ENCODE data around the gene TEAD2.

The TEAD2 gene

DNA sequence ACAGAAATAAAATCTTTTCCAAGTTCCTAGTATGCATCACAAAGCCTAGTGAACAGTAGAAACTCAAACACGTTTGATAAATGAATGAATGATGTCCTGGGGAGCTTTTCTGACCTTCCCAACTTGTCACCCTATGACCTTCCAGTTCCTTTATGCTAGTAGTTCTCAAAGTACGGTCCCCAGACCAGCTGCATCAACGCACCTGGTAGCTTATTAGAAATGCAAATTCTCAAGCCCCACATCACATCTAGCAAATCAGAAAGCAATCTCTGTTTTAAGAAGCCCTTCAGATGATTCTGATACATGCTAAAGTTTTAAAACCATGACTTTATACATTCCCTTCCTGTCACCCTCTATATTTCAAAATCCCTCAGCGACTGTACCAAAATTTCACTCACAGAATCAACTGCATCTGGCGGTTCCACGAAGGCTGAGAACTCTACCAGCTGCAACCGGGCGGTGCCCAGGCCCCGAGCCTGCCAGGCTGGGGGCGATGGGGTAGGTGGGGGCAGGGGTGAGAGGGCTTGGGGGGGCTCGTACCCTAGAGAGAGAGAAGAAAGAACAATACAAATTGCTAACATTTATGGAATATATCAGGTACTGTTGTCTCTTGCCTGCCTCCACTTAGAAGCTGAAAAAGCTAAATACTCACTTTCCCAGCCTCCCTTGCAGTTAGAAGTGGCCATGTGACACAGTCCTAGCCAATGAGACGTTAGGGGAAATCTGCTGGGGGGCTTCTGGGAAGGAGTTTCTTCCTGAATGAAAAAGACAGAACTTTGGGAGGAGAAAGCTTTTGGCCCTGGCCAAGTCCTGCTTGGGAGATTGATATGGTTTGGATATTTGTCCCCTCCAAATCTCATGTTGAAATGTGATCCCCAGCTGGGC lies 13.7 kb downstream of the TEAD2 start:
- DNase-seq (ENCODE audit: low read depth), result no peak

DNA sequence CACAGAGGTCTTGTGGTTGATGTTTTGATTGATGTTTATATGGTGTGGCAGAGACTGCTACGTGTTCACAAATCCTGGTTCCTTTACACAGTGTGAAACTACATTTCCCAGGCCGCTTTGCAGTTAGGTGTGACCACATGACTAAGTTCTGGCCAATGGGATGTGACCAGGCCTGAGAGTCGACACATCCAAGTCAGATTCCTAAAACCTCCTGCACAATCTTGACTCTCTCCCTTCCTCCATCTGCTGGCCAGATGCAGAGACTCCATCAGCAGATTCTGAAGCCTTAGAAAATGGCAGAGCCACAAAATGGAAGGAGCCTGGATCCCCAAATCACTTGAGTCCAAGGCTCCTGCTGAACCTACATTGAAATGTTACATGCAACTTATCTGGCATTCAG lies 14.4 kb downstream of the TEAD2 start:
- peak; percentile 87 for DNase-seq (ENCODE audit: low read depth)

- DNase-seq (ENCODE audit: low read depth), result no peak
Measured at GRCh38 chr19:49347191-49347590, 15.0 kb downstream of the TEAD2 start.

- no peak for DNase-seq (ENCODE audit: low read depth)
Measured at GRCh38 chr19:49344505-49345423, 17.5 kb downstream of the TEAD2 start.

DNA sequence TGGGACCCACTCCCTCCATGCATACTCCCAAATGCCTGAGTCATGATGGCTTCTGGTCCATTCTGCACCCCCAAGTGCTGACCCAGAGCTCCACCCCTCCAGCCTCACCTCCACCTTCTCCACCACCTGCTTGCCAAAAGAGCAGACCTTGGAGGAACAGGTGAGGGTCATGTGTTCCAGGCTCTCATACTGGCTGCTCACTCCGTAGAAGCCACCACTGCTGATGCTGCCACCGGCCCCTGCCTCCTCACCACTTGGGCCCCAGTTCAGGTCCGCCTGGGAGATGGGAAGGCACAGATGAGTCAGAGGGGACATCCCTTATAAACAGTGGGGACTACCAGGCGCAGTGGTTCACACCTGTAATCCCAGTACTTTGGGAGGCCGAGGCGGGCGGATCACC lies 19.1 kb downstream of the TEAD2 start:
- DNase-seq (ENCODE audit: low read depth), result no peak

DNA sequence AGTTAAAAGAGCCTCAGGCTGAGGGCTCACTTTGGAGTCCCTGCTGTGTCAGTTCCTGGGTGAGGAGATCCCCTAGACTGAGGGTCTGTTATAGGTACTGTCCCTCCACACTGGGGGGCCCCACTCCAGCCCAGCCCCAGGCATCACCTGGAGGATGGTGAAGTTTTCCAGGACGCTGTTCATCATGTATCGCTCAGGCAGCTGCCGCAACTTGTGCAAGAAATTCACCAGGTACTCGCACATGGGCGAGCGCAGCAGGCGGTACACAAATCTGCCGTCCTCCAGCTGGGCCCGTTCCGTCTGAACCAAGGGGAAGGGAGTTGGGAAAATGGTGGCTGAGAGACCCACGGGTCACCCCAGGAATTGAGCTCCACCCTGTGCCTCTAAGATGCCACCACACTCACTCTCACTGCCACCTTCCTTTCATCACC lies 19.9 kb downstream of the TEAD2 start:
- no peak for DNase-seq (ENCODE audit: low read depth)

DNA sequence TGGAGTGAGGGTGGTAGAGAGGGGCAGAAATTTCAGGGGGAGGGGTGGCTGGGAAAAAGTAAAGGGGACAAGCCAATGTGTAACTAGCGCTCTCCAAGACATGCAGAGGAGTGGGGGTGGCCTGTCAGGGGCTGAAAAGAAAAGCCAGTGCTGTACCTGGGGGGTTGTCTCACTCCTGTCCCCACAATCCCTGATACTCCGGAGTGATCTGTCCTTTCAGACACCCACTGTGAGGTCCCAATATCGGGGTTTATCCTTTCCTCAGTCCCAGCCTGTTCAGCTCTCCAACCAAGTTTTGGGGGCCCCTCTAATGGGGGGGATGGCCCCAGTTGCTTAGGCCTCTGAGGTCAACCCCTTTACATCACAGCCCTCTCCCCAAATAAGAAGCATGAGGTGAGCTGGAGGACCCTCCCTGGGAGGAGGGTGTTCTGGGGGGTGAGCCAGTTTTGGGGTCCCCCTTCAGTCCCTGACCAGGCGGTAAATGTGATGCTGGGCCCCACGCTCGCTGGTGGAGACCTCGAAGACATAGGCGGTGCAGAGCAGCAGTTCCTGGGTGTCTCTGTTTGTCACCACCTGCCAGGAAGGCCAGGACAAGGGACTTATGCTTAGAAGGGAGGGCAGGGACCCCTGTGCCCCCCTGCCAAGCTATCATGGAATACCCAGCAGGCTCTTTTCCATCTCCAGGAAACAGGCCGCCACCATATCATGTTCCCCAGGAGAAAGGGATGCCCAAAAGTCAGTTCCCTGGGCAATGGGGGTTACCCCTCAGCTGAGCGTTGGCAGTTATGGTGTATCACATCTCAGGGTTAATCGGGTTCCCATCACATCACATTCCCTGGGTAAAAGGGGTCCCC lies 21.1 kb downstream of the TEAD2 start:
- no peak for DNase-seq (ENCODE audit: low read depth)

GRCh38 chr19:49340069-49340864 lies 21.9 kb downstream of the TEAD2 start:
- DNase-seq (ENCODE audit: low read depth), result no peak

DNA sequence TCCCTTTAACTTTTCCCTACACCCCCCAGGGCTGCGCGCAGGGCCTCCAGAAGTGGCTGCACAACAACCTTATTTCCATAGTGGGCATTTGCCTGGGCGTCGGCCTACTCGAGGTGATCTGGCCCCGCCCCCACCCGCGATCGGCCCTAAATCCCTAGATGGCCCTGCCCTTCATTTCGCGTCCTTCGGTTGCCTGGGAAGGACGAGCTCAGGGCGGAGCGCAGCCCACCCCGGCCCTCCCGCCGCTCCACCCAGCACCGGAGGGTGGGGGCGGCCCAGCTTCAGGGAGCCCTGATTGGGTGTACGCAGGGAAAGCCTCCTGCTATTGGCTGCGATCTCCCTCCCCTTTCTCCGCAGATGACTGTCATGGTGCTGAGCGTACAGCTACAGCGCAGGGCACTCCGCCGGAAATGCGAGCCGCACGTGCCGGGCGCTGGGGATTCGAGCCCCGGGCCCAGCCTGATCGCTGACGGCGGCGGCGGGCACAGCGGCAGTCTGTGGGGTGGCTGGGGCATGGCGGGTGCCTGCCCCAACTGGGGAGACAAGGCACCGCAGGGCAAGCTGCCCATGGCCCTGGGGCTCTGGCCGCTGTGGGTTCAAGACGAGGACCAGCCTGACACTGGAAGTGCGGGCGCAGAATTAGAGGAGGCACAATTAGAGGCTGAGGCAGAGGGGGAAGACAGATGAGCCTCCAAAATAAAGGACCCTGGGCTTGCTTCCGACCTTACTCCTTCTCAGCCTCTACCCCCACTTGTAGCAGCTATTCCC lies 22.7 kb downstream of the TEAD2 start:
- peak; percentile 83 for DNase-seq (ENCODE audit: low read depth)

DNA sequence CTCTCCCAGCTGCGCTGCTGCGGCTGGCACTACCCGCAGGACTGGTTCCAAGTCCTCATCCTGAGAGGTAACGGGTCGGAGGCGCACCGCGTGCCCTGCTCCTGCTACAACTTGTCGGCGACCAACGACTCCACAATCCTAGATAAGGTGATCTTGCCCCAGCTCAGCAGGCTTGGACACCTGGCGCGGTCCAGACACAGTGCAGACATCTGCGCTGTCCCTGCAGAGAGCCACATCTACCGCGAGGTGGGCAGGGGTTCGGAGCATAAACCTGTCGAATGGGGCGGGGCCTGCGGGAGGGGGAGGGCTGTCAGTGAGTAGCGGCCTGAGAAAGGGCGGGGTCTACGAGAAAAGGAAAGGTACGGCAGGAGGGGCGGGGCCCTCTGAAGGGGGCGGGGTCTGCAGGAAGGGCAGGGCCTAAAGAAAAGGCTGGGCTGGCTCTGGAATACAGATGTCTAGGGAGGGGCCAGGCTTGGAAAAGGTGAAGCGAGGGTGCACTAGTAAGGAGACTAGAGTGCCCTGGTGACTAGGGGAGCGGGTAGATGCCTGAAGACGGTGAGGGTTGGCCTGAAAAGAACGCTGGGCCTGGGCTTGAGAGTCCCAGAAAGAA lies 23.4 kb downstream of the TEAD2 start:
- DNase-seq (ENCODE audit: low read depth), result peak; percentile 41

DNA sequence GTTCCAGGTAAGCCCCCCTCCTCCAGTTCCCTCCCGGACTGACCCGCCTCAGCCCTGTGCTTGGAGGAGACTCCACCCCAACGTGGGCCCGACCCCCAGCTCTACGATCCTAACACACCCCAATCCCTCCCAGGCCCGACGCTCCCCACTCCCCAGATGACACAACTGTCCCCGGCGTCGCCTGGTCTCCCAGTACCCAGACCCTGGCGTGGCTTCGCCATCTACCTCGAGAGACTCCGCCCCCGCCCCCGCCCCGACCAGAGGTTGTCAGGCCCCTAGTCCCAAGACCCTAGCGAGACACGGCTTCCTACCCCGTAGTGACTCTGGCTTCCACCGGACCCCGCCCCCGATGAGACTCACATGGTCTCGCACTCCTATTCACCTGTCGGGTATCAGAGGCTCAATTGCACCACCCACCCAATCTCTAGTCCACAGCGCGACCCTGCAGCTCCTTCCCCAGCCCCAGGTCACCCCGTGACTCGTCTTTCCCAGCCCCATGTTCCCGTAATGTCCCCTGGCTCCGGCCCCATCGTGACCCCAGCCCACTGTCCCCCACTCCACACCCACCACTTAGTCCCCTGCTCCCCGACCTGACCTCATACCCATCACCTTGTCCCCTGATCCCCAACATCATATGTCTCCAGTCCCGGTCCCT lies 24.1 kb downstream of the TEAD2 start:
- DNase-seq (ENCODE audit: low read depth), result no peak

GRCh38 chr19:49337267-49338022 lies 24.8 kb downstream of the TEAD2 start:
- no peak for DNase-seq (ENCODE audit: low read depth)

DNA sequence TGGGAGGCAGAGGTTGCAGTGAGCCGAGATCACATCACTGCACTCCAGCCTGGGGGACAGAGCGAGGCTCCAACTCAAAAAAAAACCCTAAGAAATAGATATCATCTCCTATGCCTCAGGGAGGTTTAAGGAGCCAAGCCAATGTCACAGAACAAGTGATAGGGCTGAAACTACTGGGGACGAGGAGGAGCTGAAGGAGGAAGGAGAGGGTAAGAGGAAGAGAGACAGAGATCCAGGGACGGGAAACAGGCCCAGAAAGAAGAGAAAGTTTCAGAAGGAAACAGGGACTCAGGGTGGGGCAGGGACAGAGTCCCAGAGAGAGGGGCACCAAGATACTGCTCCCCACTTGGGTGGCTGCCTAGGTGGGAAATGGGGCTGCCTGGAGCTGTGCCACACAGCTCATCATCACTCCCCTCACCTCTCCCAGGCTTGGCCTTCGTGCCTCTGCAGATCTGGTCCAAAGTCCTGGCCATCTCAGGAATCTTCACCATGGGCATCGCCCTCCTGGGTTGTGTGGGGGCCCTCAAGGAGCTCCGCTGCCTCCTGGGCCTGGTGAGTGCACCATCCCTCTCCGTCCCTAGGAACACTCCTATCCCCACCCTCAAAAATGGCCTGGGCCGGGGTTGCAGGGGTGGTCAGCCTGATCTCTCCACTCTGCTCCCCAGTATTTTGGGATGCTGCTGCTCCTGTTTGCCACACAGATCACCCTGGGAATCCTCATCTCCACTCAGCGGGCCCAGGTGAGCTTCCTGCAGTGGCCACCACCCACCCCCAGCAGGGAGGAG lies 25.5 kb downstream of the TEAD2 start:
- no peak for DNase-seq (ENCODE audit: low read depth)

GRCh38 chr19:49335784-49336481 lies 26.3 kb downstream of the TEAD2 start:
- no peak for DNase-seq (ENCODE audit: low read depth)

DNA sequence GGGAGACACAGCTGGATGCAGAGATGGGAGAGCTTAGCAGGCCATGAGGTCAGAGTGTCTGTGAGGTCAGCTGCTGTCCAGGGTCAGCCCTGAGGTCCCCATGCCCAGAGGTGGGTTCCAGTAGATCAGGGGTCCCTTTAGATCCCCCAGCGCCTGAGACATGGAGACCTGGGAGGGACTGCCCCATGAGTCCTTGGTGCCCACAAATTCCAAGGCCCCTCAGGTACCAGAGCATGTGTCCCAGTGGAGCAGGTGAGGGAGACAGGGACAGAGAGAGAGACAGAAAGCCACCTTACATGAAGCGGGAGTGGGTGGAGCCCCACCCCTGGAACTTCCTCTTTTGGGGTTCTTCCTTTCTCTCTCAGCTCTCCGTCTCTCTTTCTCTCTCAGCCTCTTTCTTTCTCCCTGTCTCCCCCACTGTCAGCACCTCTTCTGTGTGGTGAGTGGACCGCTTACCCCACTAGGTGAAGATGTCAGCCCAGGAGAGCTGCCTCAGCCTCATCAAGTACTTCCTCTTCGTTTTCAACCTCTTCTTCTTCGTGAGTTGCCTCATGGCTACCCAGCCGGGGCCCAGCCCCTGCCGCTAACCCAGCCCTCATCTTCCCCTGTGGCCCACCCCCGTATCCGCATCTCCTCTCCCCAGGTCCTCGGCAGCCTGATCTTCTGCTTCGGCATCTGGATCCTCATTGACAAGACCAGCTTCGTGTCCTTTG lies 27.0 kb downstream of the TEAD2 start, which contains the start of gene CD37:
Gene CD37, plus strand, starts transcription at position 336 of the 713 bp plus-strand sequence. Its CDS starts 135 bp downstream, at position 471.
- no peak for DNase-seq (ENCODE audit: low read depth)

- DNase-seq (ENCODE audit: low read depth), result no peak
Measured at GRCh38 chr19:49333811-49334288, 28.4 kb downstream of the TEAD2 start.

Measured in EH (cell line).